HepG2 (cell line): Measurements from ENCODE around the gene CD7. TPM values are rescaled to one million over a fixed set of nuclear protein-coding genes. Genes with fewer than 3 reads are reported as not detected.

Source experiments
- KLF6 ChIP-seq: IDR thresholded peaks from 2 replicates; pipeline ENCODE4 v1.8.0; 2016; ENCODE audit warnings: missing biosample characterization, missing genetic modification reagents
- USF2 ChIP-seq, 2 experiments: sonication (generic) in 1 of 2; formaldehyde crosslinking in 1 of 2; IDR thresholded peaks; 2 replicates each; pipeline versions ENCODE4 v1.5.1 to v1.6.1; 2011 to 2020; ENCODE audit warnings: borderline replicate concordance in 1 of 2, low read depth in 1 of 2, low read length in 1 of 2, mild to moderate bottlenecking in 1 of 2, missing genetic modification reagents in 1 of 2, moderate library complexity in 1 of 2
- ZFY ChIP-seq: sonication (generic); formaldehyde crosslinking; IDR thresholded peaks from 2 replicates; pipeline ENCODE4 v1.4.0; 2020; ENCODE audit warnings: missing genetic modification reagents
- polyA plus RNA-seq, 8 experiments: library from polyadenylated mRNA; depleted of rRNA in 3 of 8; stranded (reverse) in 7 of 8; unstranded in 1 of 8; fragments of >200 nt; fragmentation: Illumina TruSeq in 4 of 8; extraction: Trizol in 4 of 8; gene quantifications; 2 replicates each; pipeline versions ENCODE4 v1.2.1 to v1.2.3, GENCODE V29; 2011 to 2016; ENCODE audit warnings: low read depth in 4 of 8, missing spikeins in 1 of 8, mixed read lengths in 1 of 8; ENCODE audit not compliant: insufficient read depth in 1 of 8
- total RNA-seq, 5 experiments: library from RNA; depleted of rRNA; stranded (reverse); fragments of >200 nt; fragmentation: Illumina TruSeq; extraction: Trizol; gene quantifications; 2 replicates each; pipeline ENCODE4 v1.2.3, GENCODE V29; 2016; ENCODE audit warnings: low read depth in 1 of 5
- TF ChIP-seq, protein P1 (sequence below): sonication (generic); formaldehyde crosslinking; IDR thresholded peaks from 2 replicates; pipeline ENCODE4 v1.4.0; 2020; ENCODE audit warnings: low read depth, mild to moderate bottlenecking, missing genetic modification reagents
- TF ChIP-seq, protein P2 (sequence below): sonication (generic); formaldehyde crosslinking; IDR thresholded peaks from 2 replicates; pipeline ENCODE4 v1.5.0; 2020; ENCODE audit warnings: missing genetic modification reagents, mild to moderate bottlenecking, borderline replicate concordance
- TF ChIP-seq, protein P3 (sequence below): sonication (generic); formaldehyde crosslinking; IDR thresholded peaks from 2 replicates; pipeline ENCODE4; 2020; ENCODE audit warnings: missing genetic modification reagents, mild to moderate bottlenecking, borderline replicate concordance
- TF ChIP-seq, protein P4 (sequence below): sonication (generic); formaldehyde crosslinking; conservative IDR thresholded peaks from 2 replicates; pipeline ENCODE4 v1.8.0; 2022; ENCODE audit warnings: low read depth, missing genetic modification reagents

Gene CD7
- total and polyA plus RNA-seq, 2 of the 13 experiments (the other 11 are each of a cell fraction or from before 2014, with no cell fraction given): 67.6 to 76.4 TPM

DNA sequence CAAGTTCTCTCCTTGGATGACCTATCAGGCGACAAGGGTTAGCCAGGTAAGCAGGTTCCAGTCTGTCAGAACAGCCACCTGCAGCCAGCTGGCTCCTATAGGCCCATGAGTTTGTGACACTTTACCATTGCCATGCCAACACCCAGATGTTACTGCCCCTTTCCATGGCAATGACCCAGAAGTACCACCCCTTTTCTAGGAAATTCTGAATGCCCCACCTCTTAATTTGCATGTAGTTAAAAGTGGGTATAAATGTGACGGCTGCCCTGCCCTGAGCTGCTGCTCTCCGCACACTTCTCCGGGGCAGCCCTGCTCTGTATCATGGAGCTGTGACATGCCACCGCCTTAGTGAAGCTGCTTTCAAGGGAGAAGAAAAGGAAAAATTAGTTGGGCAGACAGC, 26.2 kb upstream of the CD7 start (continued):
- TF ChIP-seq, protein P1, sequence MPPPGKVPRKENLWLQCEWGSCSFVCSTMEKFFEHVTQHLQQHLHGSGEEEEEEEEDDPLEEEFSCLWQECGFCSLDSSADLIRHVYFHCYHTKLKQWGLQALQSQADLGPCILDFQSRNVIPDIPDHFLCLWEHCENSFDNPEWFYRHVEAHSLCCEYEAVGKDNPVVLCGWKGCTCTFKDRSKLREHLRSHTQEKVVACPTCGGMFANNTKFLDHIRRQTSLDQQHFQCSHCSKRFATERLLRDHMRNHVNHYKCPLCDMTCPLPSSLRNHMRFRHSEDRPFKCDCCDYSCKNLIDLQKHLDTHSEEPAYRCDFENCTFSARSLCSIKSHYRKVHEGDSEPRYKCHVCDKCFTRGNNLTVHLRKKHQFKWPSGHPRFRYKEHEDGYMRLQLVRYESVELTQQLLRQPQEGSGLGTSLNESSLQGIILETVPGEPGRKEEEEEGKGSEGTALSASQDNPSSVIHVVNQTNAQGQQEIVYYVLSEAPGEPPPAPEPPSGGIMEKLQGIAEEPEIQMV (CRISPR knock-in tag): no peak
- TF ChIP-seq KLF6 (CRISPR knock-in tag): no peak
- TF ChIP-seq, protein P2, sequence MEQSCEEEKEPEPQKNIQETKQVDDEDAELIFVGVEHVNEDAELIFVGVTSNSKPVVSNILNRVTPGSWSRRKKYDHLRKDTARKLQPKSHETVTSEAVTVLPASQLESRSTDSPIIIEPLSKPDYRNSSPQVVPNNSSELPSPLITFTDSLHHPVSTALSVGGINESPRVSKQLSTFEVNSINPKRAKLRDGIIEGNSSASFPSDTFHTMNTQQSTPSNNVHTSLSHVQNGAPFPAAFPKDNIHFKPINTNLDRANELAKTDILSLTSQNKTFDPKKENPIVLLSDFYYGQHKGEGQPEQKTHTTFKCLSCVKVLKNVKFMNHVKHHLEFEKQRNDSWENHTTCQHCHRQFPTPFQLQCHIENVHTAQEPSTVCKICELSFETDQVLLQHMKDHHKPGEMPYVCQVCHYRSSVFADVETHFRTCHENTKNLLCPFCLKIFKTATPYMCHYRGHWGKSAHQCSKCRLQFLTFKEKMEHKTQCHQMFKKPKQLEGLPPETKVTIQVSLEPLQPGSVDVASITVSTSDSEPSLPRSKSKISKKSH (CRISPR knock-in tag): no peak
- TF ChIP-seq, protein P3, sequence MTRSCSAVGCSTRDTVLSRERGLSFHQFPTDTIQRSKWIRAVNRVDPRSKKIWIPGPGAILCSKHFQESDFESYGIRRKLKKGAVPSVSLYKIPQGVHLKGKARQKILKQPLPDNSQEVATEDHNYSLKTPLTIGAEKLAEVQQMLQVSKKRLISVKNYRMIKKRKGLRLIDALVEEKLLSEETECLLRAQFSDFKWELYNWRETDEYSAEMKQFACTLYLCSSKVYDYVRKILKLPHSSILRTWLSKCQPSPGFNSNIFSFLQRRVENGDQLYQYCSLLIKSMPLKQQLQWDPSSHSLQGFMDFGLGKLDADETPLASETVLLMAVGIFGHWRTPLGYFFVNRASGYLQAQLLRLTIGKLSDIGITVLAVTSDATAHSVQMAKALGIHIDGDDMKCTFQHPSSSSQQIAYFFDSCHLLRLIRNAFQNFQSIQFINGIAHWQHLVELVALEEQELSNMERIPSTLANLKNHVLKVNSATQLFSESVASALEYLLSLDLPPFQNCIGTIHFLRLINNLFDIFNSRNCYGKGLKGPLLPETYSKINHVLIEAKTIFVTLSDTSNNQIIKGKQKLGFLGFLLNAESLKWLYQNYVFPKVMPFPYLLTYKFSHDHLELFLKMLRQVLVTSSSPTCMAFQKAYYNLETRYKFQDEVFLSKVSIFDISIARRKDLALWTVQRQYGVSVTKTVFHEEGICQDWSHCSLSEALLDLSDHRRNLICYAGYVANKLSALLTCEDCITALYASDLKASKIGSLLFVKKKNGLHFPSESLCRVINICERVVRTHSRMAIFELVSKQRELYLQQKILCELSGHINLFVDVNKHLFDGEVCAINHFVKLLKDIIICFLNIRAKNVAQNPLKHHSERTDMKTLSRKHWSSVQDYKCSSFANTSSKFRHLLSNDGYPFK (CRISPR knock-in tag): no peak
- TF ChIP-seq, protein P4, sequence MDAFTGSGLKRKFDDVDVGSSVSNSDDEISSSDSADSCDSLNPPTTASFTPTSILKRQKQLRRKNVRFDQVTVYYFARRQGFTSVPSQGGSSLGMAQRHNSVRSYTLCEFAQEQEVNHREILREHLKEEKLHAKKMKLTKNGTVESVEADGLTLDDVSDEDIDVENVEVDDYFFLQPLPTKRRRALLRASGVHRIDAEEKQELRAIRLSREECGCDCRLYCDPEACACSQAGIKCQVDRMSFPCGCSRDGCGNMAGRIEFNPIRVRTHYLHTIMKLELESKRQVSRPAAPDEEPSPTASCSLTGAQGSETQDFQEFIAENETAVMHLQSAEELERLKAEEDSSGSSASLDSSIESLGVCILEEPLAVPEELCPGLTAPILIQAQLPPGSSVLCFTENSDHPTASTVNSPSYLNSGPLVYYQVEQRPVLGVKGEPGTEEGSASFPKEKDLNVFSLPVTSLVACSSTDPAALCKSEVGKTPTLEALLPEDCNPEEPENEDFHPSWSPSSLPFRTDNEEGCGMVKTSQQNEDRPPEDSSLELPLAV (CRISPR knock-in tag): no peak
- TF ChIP-seq USF2 (IDR thresholded peaks at IDR 0.05; ENCODE audit: low read depth, low read length): no peak
- no peak for TF ChIP-seq USF2 (CRISPR knock-in tag; IDR thresholded peaks at IDR 0.05; ENCODE audit: borderline replicate concordance)
- peak; percentile 26; the same call in 1 of the 2 replicates for TF ChIP-seq ZFY (CRISPR knock-in tag)
